GM23338 (cell line): ENCODE data around the gene KRT71. TPM values are rescaled to one million over a fixed set of nuclear protein-coding genes. Genes with fewer than 3 reads are reported as not detected.

ENCODE experiments used
- ATAC-seq: fragments of 200-7000 bp; cut with Tn5 transposase; 3 replicates; pipeline ENCODE4 v1.9.1; 2020
- DNase-seq: peaks from one replicate; pipeline ENCODE4 v3.0.0-alpha.2; 2015; ENCODE audit warnings: low spot score
- H2AFZ ChIP-seq: fragments of 200-600 bp; sonication (generic); 2 replicates; pipeline ENCODE4 v1.8.0; 2016; ENCODE audit warnings: antibody characterized with exemption, mild to moderate bottlenecking, moderate library complexity
- H3F3A ChIP-seq: fragments of 200-600 bp; sonication (generic); replicated peaks from 2 replicates; pipeline ENCODE4 v1.8.0; 2017; ENCODE audit warnings: antibody characterized with exemption, mixed run types, low read depth
- H3K27ac ChIP-seq: fragments of 200-600 bp; sonication (generic); 2 replicates; pipeline ENCODE4 v1.6.1; 2016; ENCODE audit warnings: low read depth
- H3K27me3 ChIP-seq: fragments of 200-600 bp; sonication (generic); 2 replicates; pipeline ENCODE4 v1.8.0; 2016; ENCODE audit warnings: mild to moderate bottlenecking, mixed run types, moderate library complexity; ENCODE audit not compliant: insufficient read depth
- H3K36me3 ChIP-seq: fragments of 200-600 bp; sonication (generic); 2 replicates; pipeline ENCODE4 v1.8.0; 2016; ENCODE audit warnings: mild to moderate bottlenecking; ENCODE audit not compliant: insufficient read depth
- H3K4me1 ChIP-seq: fragments of 200-600 bp; sonication (generic); 2 replicates; pipeline ENCODE4 v1.8.0; 2016; ENCODE audit warnings: mild to moderate bottlenecking, moderate library complexity; ENCODE audit not compliant: insufficient read depth
- H3K4me2 ChIP-seq: fragments of 200-600 bp; sonication (generic); 2 replicates; pipeline ENCODE4 v1.7.1; 2017; ENCODE audit warnings: mixed run types
- H3K4me3 ChIP-seq: fragments of 200-600 bp; sonication (generic); 2 replicates; pipeline ENCODE4 v1.6.1; 2016; ENCODE audit warnings: mixed run types
- H3K79me2 ChIP-seq: fragments of 200-600 bp; sonication (generic); replicated peaks from 2 replicates; pipeline ENCODE4 v1.8.0; 2017; ENCODE audit warnings: mild to moderate bottlenecking; ENCODE audit not compliant: insufficient read depth
- H3K9me2 ChIP-seq: fragments of 200-600 bp; sonication (generic); 2 replicates; pipeline ENCODE4 v1.8.0; 2017; ENCODE audit not compliant: insufficient read depth
- H4K20me1 ChIP-seq: fragments of 200-600 bp; sonication (generic); replicated peaks from 2 replicates; pipeline ENCODE4 v1.8.0; 2017; ENCODE audit warnings: mild to moderate bottlenecking; ENCODE audit not compliant: insufficient read depth
- H3K27ac Mint-ChIP-seq: 2 replicates; pipeline ENCODE4 v1.8.0; 2020; ENCODE audit warnings: inconsistent platforms, mild to moderate bottlenecking, moderate library complexity, mixed read lengths
- H3K27me3 Mint-ChIP-seq: 3 replicates; pipeline ENCODE4 v1.8.0; 2022; ENCODE audit warnings: low read depth, mild to moderate bottlenecking, moderate library complexity, mixed read lengths, inconsistent platforms; ENCODE audit not compliant: insufficient read depth, poor library complexity
- H3K36me3 Mint-ChIP-seq: 3 replicates; pipeline ENCODE4 v1.8.0; 2021; ENCODE audit warnings: low read depth, mild to moderate bottlenecking, inconsistent platforms, moderate library complexity, mixed read lengths
- H3K4me1 Mint-ChIP-seq: 3 replicates; pipeline ENCODE4 v1.8.0; 2020; ENCODE audit warnings: mild to moderate bottlenecking, inconsistent platforms, mixed read lengths
- H3K4me3 Mint-ChIP-seq: 3 replicates; pipeline ENCODE4 v1.8.0; 2021; ENCODE audit warnings: moderate library complexity, mild to moderate bottlenecking, inconsistent platforms, mixed read lengths
- H3K9me3 Mint-ChIP-seq: 3 replicates; pipeline ENCODE4 v1.8.0; 2020; ENCODE audit warnings: moderate library complexity, mild to moderate bottlenecking, inconsistent platforms, mixed read lengths
- CREB1 ChIP-seq: fragments of 250-450 bp; sonication (Bioruptor Pico); IDR thresholded peaks from 2 replicates; pipeline ENCODE4 v1.5.0; 2020; ENCODE audit warnings: low read depth, mild to moderate bottlenecking, moderate library complexity
- CTCF ChIP-seq, 2 experiments: fragments of 200-600 bp in 1 of 2; sonication (generic) in 1 of 2; conservative IDR thresholded peaks; 2 replicates each; pipeline versions ENCODE4 v1.5.1 to v1.6.1; 2016 to 2017; ENCODE audit warnings: antibody characterized with exemption in 2 of 2, low read depth in 2 of 2, mild to moderate bottlenecking in 2 of 2, moderate library complexity in 1 of 2
- EZH2 ChIP-seq: fragments of 200-600 bp; sonication (generic); IDR thresholded peaks from one replicate; pipeline ENCODE4 v1.8.0; 2017; ENCODE audit warnings: antibody characterized with exemption, mild to moderate bottlenecking, low read depth; ENCODE audit not compliant: unreplicated experiment
- EZH2phosphoT487 ChIP-seq: fragments of 200-600 bp; sonication (generic); IDR thresholded peaks from one replicate; pipeline ENCODE4 v1.8.1; 2018; ENCODE audit warnings: antibody characterized with exemption; ENCODE audit not compliant: unreplicated experiment
- JUNB ChIP-seq: IDR thresholded peaks from one replicate; pipeline ENCODE4 v1.6.1; 2016; ENCODE audit warnings: antibody characterized with exemption; ENCODE audit not compliant: unreplicated experiment
- NANOG ChIP-seq: IDR thresholded peaks from 2 replicates; pipeline ENCODE4 v1.6.1; 2016; ENCODE audit warnings: antibody characterized with exemption, borderline replicate concordance
- POLR2AphosphoS5 ChIP-seq: IDR thresholded peaks from 2 replicates; pipeline ENCODE4 v1.6.1; 2016; ENCODE audit warnings: antibody characterized with exemption, low read depth
- REST ChIP-seq: IDR thresholded peaks from one replicate; pipeline ENCODE4 v1.6.1; 2018; ENCODE audit warnings: antibody characterized with exemption; ENCODE audit not compliant: unreplicated experiment
- STAT1 ChIP-seq: IDR thresholded peaks from one replicate; pipeline ENCODE4 v1.6.1; 2016; ENCODE audit warnings: antibody characterized with exemption; ENCODE audit not compliant: unreplicated experiment
- ZNF114 ChIP-seq: fragments of 250-450 bp; sonication (Bioruptor Pico); IDR thresholded peaks from 2 replicates; pipeline ENCODE4 v1.5.0; 2020; ENCODE audit warnings: mild to moderate bottlenecking, moderate library complexity
- ZNF331 ChIP-seq: fragments of 250-450 bp; sonication (Bioruptor Pico); IDR thresholded peaks from 2 replicates; pipeline ENCODE4 v1.5.0; 2020; ENCODE audit warnings: low read depth, mild to moderate bottlenecking, moderate library complexity
- ZNF462 ChIP-seq: fragments of 250-450 bp; sonication (Bioruptor Pico); IDR thresholded peaks from 2 replicates; pipeline ENCODE4 v1.5.0; 2020; ENCODE audit warnings: mild to moderate bottlenecking, moderate library complexity
- polyA plus RNA-seq: library from polyadenylated mRNA; unstranded; fragments of >200 nt; fragmentation: Nextera tagmentation; extraction: Ambion mirVana; gene quantifications from 2 replicates; pipeline ENCODE4 v1.2.1, GENCODE V29; 2016
- total RNA-seq: library from RNA; depleted of rRNA; stranded (reverse); fragments of >200 nt; shearing (Covaris generic); gene quantifications from 2 replicates; pipeline ENCODE4 v1.2.3, GENCODE V29; 2014

The KRT71 gene
- total and polyA plus RNA-seq, 2 experiments from 2014 or later, result not detected

- TF ChIP-seq JUNB (no peak), POLR2AphosphoS5 (no peak), ZNF331 (CRISPR knock-in tag) (no peak), CTCF (conservative IDR thresholded peaks at IDR 0.05; ENCODE audit: low read depth in 2 of 2) (no peak), NANOG (no peak), EZH2 (no peak)
Measured at GRCh38 chr12:52537101-52537500, 15.8 kb downstream of the KRT71 start (continued).

GRCh38 chr12:52535574-52535973 is 17.4 kb downstream of the KRT71 start:
- DNase-seq, result no peak
- TF ChIP-seq POLR2AphosphoS5, result no peak
- no peak for TF ChIP-seq CTCF (conservative IDR thresholded peaks at IDR 0.05; ENCODE audit: low read depth in 2 of 2)
- no peak for TF ChIP-seq ZNF114 (CRISPR knock-in tag)
- no peak for TF ChIP-seq ZNF462 (CRISPR knock-in tag)
- no peak for TF ChIP-seq NANOG
- TF ChIP-seq EZH2phosphoT487, result no peak
- no peak for TF ChIP-seq REST
- no peak for TF ChIP-seq CREB1 (CRISPR knock-in tag)
- no peak for TF ChIP-seq STAT1
- no peak for TF ChIP-seq ZNF331 (CRISPR knock-in tag)

More at GRCh38 chr12:52535574-52535973, 17.4 kb downstream of the KRT71 start:
- H3K4me3 Mint-ChIP-seq, result no peak overlapping the region
- H3K36me3 ChIP-seq, result no peaks in the 10 kb centered on the region
- H3K4me1 Mint-ChIP-seq, result no peaks in the 10 kb centered on the region
- no peak overlapping the region for H2AFZ ChIP-seq
- no peak overlapping the region for H3K4me2 ChIP-seq
- no peaks in the 10 kb centered on the region for H3K36me3 Mint-ChIP-seq
- H3K27ac Mint-ChIP-seq, result no peak overlapping the region
- H4K20me1 ChIP-seq, result no peaks in the 10 kb centered on the region
- H3K4me1 ChIP-seq, result no peaks in the 10 kb centered on the region
- peaks cover 11% of the 10 kb centered on the region for H3K27me3 Mint-ChIP-seq
- H3K79me2 ChIP-seq, result no peaks in the 10 kb centered on the region
- no peak overlapping the region for H3K4me3 ChIP-seq
- no peak overlapping the region for H3K27ac ChIP-seq
- no peaks in the 10 kb centered on the region for H3K9me3 Mint-ChIP-seq
- ATAC-seq, result no peak
- H3K27me3 ChIP-seq, result no peaks in the 10 kb centered on the region
- no peaks in the 10 kb centered on the region for H3F3A ChIP-seq
- H3K9me2 ChIP-seq, result no peaks in the 10 kb centered on the region
